Measurements from ENCODE around the gene MLLT10. TPM values are rescaled to one million over a fixed set of nuclear protein-coding genes. Genes with fewer than 3 reads are reported as not detected.

The MLLT10 gene
- total and polyA plus RNA-seq, 10 of the 15 experiments (the other 5 are each of a cell fraction or from before 2014, with no cell fraction given) = 8.7 to 61.1 (median 28.5) TPM

GRCh38 chr10:21528236-21529031, 5.6 kb upstream of the MLLT10 start (continued):
- TF ChIP-seq E2F4 (IDR thresholded peaks at IDR 0.05; ENCODE audit: low read depth, low read length) (no peak), EGR1 (IDR thresholded peaks at IDR 0.05; ENCODE audit: borderline replicate concordance in 1 of 2, low read depth in 2 of 2, low read length in 2 of 2) (no peak), PRDM15 (CRISPR knock-in tag; IDR thresholded peaks at IDR 0.05) (no peak), POLR2AphosphoS2 (IDR thresholded peaks at IDR 0.05; ENCODE audit: low read depth, low read length) (no peak), BHLHE40 (IDR thresholded peaks at IDR 0.05; ENCODE audit: borderline replicate concordance in 1 of 2, low read depth in 2 of 2, low read length in 1 of 2) (no peak), IRF3 (IDR thresholded peaks at IDR 0.05) (no peak), EP300 (IDR thresholded peaks at IDR 0.05; ENCODE audit: borderline replicate concordance in 1 of 2, control insufficient read depth in 1 of 2, low read depth in 2 of 2, low read length in 2 of 2) (no peak), MEF2A (IDR thresholded peaks at IDR 0.05; ENCODE audit: insufficient read depth, low read depth, low read length) (no peak), CHD2 (IDR thresholded peaks at IDR 0.05; ENCODE audit: borderline replicate concordance, low read depth, low read length) (no peak), ATF3 (IDR thresholded peaks at IDR 0.05; ENCODE audit: borderline replicate concordance, extremely low read depth, low read depth, low read length) (no peak), CBX5 (IDR thresholded peaks at IDR 0.05; ENCODE audit: low read depth) (no peak)

Data from GM12878 (cell line).